AG04450 (cell line): Measurements from ENCODE around the gene PCGF1. TPM values are rescaled to one million over a fixed set of nuclear protein-coding genes. Genes with fewer than 3 reads are reported as not detected.

Experiments used
- CTCF ChIA-PET: fragments of 300-600, 350-600 bp; formaldehyde crosslinking; extraction: SDS; loops from one replicate; lab custom pipeline; 2022; ENCODE audit warnings: antibody characterized with exemption, inconsistent platforms; lab: Charles Lee
- POLR2A ChIA-PET: fragments of 350-600 bp; formaldehyde crosslinking; extraction: SDS; loops from one replicate; lab custom pipeline; 2021; ENCODE audit warnings: antibody characterized with exemption, inconsistent platforms; lab: Yijun Ruan, JAX
- DNase-seq: peaks from one replicate; pipeline ENCODE4 v3.0.0-alpha.2; 2011; ENCODE audit warnings: low read depth, low spot score
- H3K27ac ChIP-seq: one replicate; pipeline ENCODE4 v1.5.1; 2012; ENCODE audit warnings: low read depth, low read length, control low read depth
- H3K27me3 ChIP-seq: one replicate; pipeline ENCODE4 v1.6.0; 2012; ENCODE audit warnings: low read length; ENCODE audit not compliant: control insufficient read depth, insufficient read depth
- H3K4me3 ChIP-seq: 2 replicates; pipeline ENCODE4 v1.5.1; 2011; ENCODE audit warnings: mild to moderate bottlenecking, low read depth, low read length, control low read depth
- H3K9me3 ChIP-seq: 2 replicates; pipeline ENCODE4 v1.5.1; 2012; ENCODE audit warnings: low read length; ENCODE audit not compliant: control insufficient read depth, insufficient read depth
- polyA plus RNA-seq: library from polyadenylated mRNA; depleted of rRNA; stranded (reverse); fragments of >200 nt; gene quantifications from 2 replicates; pipeline ENCODE4 v1.2.3, GENCODE V29; 2011
- TF ChIP-seq, protein P1 (sequence below): IDR thresholded peaks from 2 replicates; pipeline ENCODE4 v1.5.1; 2011; ENCODE audit warnings: low read depth, low read length, control low read depth, inconsistent platforms

The PCGF1 gene
- polyA plus RNA-seq, 1 experiment: 20.9 TPM

DNA sequence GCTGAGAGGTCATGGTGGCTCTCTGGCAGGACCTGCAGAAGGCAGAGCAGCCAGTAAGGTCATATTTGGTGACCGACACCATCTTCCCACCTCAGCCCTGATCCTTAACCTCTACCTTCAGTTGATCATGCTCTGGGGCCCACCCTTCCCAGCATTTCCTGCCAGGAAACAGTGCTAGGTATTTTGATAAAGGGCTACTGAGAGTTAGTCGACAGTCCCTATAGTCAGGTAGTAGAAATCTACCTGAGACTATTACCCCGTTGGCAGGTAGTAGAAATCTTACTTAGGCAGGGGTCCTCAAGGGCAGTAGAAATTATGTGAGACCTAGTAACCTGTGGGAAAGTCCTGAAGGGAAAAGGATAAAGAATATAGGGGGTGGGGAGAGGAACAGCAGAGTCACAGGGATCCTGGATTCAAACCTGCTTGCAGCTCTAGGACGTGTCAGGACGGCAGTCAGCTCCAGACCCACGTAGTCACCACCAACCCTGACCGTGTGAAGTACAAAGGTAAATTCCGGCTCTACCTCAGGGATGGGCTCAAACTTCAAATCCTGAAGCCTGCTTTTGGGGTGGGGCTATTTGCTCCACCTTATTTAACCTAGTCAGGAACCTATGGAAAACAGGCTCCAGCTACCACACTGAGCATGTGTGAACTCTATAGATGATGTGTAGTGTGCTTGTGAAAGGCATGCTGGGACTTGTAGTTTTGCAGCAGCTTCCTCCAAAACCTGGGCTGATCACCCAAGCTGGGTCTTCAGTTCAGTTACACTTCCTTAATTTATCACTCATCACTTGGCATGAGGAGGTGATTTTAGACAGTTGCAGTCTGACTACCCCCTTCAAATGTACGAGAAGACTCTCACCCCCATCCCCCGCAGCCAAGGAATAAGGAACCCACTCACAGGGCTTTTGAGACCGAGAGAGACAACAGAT lies 18.5 kb upstream of the PCGF1 start, which contains the start of gene DQX1:
Gene DQX1, minus strand, starts transcription at position 515 of the 932 bp plus-strand sequence. Its CDS starts 502 bp downstream, at position 13.
- Histone ChIP-seq H3K9me3 (peaks cover 10% of the 10 kb centered on the region; the same call in 1 of the 2 replicates), H3K4me3 (no peak within 1 kb of the TSS), H3K27me3 (peaks cover 13% of the 10 kb centered on the region), H3K27ac (no peak within 1 kb of the TSS)
- ChIA-PET POLR2A (interaction anchor here (0.9 kb wide), 1 partner anchor 15 kb away, joined by 8 read pairs; no protein-coding TSS in a partner anchor), CTCF (no interaction called here)
- DNase-seq: no peak
- TF ChIP-seq, protein P1, sequence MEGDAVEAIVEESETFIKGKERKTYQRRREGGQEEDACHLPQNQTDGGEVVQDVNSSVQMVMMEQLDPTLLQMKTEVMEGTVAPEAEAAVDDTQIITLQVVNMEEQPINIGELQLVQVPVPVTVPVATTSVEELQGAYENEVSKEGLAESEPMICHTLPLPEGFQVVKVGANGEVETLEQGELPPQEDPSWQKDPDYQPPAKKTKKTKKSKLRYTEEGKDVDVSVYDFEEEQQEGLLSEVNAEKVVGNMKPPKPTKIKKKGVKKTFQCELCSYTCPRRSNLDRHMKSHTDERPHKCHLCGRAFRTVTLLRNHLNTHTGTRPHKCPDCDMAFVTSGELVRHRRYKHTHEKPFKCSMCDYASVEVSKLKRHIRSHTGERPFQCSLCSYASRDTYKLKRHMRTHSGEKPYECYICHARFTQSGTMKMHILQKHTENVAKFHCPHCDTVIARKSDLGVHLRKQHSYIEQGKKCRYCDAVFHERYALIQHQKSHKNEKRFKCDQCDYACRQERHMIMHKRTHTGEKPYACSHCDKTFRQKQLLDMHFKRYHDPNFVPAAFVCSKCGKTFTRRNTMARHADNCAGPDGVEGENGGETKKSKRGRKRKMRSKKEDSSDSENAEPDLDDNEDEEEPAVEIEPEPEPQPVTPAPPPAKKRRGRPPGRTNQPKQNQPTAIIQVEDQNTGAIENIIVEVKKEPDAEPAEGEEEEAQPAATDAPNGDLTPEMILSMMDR: no peak

GRCh38 chr2:74524955-74525716 lies 17.6 kb upstream of the PCGF1 start:
- no peak for DNase-seq
- TF ChIP-seq, protein P1: no peak
- Histone ChIP-seq H3K27ac (no peak overlapping the region), H3K27me3 (peaks cover 22% of the 10 kb centered on the region), H3K4me3 (no peak overlapping the region), H3K9me3 (peaks cover 10% of the 10 kb centered on the region; the same call in 1 of the 2 replicates)
- CTCF ChIA-PET: no interaction called here
- POLR2A ChIA-PET: no interaction called here

- Histone ChIP-seq H3K4me3 (no peak overlapping the region), H3K9me3 (peaks cover 5% of the 10 kb centered on the region; the same call in 1 of the 2 replicates), H3K27ac (no peak overlapping the region), H3K27me3 (peaks cover 33% of the 10 kb centered on the region)
- no peak for DNase-seq
- ChIA-PET POLR2A (no interaction called here), CTCF (interaction anchor here (1.8 kb wide), 1 partner anchor 64 kb away, joined by 4 read pairs; no protein-coding TSS in a partner anchor)
- TF ChIP-seq, protein P1: no peak
Observed at GRCh38 chr2:74524005-74524404, 16.5 kb upstream of the PCGF1 start.

GRCh38 chr2:74522516-74522915 lies 15.0 kb upstream of the PCGF1 start:
- DNase-seq: no peak
- H3K27me3 ChIP-seq: peaks cover 48% of the 10 kb centered on the region
- TF ChIP-seq, protein P1: no peak
- peaks cover 5% of the 10 kb centered on the region; the same call in 1 of the 2 replicates for H3K9me3 ChIP-seq
- CTCF ChIA-PET: interaction anchor here (1.8 kb wide), 1 partner anchor 66 kb away, joined by 4 read pairs; no protein-coding TSS in a partner anchor
- POLR2A ChIA-PET: no interaction called here
- no peak overlapping the region for H3K4me3 ChIP-seq
- no peak overlapping the region for H3K27ac ChIP-seq
